ENCODE measurements around the gene PLIN4.

GRCh38 chr19:4510435-4511255 lies 7.6 kb downstream of the PLIN4 start:
- TF ChIP-seq POLR2AphosphoS5 (IDR thresholded peaks at IDR 0.05; ENCODE audit: insufficient read depth in 1 of 2, low read depth in 1 of 2), result no peak
- TF ChIP-seq CTCF (IDR thresholded peaks at IDR 0.05), result no peak

Data from vagina (tissue), 2 donors.